Fibroblast of skin of right biceps (primary cell): Measurements from ENCODE around the gene SPATA20.

Experiments
- DNase-seq: peaks from one replicate; pipeline ENCODE4 v3.0.0-alpha.2; 2013

Gene SPATA20

DNA sequence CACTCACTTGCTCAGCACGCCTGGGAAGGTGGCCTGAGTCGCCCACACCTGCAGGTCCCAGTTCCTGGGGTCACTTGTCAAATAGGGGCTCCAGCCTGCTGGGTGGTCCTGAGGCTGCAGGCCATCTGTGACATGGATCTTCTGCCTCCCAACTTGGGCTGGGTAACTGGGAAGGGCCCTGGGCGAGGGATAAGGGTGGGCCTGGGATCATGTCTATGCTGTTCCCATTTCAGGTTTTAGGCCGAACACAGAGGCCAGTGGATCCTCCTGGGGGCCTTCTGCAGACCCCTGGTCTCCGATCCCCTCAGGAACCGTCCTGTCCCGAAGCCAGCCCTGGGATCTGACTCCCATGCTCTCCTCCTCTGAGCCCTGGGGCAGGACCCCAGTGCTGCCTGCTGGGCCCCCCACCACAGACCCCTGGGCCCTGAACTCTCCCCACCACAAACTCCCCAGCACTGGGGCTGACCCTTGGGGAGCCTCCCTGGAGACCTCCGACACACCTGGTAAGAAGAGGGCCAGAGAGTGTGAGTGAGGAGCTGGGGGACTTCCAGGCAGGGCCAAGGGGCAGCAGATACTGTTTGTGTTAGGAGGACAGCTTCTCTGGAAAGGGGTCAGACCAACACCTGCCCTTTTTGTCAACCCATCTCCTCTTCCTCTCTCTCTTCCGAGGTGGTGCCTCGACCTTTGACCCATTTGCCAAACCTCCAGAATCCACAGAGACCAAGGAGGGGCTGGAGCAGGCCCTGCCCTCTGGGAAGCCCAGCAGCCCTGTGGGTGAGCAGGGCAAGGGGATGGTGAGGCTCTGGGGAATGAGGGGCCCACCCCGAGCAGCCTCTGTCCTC is 6.2 kb upstream of the SPATA20 start:
- no peak for DNase-seq

DNA sequence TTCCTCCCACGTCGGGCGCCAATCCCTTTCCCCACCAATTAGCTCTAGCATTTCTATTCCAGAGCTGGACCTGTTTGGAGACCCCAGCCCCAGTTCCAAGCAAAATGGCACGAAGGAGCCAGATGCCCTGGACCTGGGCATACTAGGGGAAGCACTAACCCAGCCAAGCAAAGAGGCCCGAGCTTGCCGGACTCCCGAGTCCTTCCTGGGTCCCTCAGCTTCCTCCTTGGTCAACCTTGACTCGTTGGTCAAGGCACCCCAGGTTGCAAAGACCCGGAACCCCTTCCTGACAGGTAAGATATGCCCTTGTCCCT is 5.6 kb upstream of the SPATA20 start:
- DNase-seq, result no peak

DNA sequence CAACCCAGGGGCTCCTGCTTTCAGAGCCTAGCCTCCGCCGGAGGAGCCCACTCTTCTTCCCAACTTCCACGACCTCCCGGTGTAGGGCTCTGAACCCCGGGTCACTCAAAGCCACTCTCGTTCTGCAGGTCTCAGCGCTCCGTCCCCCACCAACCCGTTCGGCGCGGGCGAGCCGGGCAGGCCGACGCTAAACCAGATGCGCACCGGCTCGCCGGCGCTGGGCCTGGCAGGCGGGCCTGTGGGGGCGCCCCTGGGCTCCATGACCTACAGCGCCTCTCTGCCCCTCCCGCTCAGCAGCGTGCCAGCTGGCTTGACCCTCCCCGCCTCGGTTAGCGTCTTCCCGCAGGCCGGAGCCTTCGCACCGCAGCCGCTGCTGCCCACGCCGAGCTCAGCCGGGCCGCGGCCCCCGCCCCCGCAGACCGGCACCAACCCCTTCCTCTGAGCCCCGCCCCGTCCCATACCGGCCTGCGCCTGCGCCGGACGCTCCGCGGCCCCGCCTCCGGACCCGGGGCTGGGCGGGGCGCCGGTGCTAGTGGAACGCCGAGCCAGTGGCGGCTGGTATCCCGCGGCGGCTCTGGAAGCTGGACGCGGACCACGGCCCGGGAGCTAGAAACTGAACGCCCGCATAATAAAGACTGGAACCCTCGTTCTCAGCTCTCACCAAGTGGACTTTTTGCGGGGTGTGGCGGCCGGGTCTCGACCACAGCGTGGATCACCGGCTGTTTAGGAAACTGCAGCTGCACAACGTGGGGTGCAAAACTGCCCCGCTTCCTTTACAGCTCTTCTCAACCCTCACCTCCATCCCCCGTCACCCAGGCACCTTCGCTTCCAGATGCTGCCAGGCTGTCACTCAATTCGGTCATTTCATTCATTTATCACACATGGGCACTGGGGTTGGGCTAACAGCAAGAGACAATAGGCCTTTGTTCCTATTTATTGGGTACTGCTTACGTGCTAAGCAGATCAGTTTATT is 5.0 kb upstream of the SPATA20 start:
- DNase-seq, result peak; percentile 80

DNA sequence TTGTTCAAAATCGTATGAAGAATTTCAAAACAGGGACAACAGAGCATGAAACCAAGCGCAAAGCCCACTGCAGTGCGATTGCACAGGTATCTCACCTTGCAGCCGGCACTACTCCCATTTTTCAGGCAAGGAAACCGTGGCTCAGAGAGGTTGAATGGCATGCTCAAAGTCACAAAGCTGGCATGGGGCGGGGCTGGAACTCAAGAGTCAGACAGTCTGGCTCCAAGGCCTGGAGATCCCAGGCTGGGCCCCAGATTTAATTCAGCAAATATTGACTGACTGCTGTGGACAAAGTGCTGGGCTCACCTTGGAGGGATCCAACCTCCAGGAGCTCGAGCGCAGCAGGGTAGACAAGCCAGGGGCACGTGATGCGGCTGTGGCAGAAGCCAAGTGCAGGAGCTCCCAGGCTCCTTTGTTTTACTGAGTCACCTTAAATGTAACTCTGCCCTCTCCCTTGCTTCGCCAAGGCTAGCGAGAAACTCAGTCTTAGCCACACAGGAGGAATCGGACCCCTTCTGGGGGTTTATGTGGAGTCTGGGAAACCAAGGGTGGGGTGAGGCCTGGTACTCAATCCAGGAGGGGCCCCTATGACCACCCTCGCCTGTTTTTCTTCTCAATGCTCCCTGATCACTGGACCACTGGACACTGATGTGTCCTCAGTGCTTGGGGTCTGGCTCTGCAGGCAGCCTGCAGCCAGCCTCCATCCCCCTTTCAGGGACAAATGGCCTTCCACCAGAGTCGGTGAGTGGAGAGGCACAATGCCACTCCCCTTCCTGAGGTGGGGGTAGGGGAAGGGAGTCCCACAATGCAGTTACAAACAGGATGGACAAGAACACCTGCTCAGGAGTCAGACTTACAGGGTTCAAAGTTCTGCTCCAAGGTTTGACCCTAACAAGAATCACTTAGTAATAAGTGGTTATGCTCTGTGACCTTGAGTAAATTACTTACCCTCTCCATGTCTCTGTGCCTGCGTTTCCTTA is 3.9 kb upstream of the SPATA20 start:
- DNase-seq, result no peak

DNA sequence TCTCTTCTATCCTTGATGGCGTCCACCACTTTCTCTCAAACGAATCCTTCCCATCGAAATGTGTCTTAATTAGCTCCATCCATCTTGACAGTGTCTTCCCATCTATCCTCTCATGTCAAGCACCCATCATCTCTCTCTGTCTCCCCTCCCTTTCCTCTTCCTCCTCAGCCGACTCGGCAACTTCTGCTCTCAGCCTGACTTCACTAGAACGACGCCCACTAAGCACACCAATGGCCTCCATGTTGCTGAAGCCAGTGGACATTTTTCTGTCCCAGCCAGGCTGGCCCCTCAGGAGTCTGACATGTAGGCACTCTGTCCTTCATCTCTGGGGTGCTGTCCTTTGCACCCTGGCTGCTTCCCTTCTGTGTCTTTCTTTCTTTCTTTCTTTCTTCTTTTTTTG is 2.5 kb upstream of the SPATA20 start:
- DNase-seq, result no peak

DNA sequence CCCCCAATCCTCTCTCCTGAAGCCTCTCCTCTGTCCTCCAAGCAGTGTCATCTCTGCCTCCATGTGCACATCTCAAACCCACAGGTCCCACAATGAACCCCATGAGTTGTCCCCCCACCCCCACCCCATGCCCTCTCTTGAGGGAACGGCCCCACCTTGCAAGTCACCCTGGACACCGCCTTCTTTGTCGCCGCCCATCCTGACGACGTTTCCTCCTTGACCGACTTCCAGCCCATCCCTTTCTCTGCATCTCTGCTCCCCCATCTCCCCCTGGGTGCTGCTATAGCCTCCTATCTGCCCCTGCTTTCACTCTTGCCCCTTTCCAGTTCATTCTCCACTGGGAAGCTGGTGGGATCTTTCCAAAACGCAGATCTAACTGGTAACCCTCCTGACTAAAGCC is 1.7 kb upstream of the SPATA20 start:
- DNase-seq, result no peak

DNA sequence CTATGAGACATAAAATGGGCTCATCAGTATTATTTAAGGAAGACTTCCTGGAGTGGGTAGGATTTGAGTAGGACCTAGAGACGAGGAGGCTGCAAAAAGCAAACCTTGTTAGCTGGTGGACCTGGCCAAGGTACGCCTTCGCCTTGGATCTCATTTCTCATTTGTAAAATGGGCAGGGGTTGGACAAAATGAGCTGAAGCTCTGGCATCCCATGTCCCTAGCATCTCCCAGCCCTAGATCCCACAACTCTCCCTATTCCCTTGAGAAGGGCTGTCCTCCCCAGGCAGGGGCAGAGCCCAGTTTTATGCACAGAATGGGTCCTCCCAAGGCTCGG is 306 bp upstream of the SPATA20 start:
- DNase-seq, result no peak

DNA sequence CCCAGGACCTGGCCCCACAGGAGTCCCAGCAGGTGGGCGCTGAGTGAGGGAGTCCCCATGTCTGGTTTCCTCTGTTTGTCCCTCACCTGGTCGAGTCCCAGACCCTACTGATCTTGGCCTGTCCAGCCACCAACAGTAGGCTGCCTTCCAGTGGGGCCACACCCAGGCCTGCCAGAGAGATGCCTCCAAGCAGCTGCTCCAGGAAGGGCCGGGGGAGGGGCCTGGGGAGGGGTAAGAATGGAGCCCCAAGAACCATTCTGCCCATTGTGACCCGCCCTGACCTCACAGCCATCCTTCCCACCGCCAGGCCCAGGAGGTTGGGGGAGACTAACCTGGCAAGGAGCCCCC is 736 bp downstream of the SPATA20 start:
- DNase-seq, result no peak

DNA sequence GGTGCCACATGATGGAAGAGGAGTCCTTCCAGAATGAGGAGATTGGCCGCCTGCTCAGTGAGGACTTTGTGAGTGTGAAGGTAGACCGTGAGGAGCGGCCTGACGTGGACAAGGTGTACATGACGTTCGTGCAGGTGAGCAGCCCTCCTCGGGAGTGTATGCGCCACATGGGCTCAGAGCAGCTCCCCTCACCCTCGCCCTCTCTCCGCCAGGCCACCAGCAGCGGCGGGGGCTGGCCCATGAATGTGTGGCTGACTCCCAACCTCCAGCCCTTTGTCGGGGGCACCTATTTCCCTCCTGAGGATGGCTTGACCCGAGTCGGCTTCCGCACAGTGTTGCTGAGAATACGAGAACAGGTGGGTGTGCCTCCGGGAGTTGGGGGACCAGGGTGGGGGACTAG is 1.9 kb downstream of the SPATA20 start:
- DNase-seq, result no peak

DNA sequence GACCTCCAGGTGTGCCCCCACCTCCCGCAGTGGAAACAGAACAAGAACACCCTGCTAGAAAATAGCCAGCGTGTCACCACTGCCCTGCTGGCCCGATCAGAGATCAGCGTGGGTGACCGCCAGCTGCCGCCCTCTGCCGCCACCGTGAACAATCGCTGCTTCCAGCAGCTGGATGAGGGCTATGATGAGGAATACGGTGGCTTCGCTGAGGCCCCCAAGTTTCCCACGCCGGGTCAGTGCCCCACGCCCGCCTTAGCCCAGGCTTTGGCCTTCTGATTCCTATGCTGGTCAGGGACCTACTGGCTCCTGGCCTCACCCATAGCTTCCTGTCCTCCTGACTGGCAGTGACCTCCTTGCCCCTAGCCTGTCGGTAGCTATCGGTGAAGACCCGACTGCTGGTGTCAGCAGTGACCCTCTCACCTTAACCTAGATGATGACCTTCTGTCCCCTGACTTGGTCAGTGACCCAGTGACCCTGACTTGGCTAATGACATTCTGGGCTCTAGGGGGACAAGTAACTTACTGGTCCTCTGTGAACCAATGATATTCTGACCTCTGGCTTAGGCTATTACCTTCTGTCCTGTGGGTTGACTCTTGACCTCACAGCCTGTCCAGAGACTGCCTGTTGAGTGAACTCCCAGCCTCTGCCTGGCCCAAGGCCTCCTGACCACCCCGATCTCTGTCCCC is 2.4 kb downstream of the SPATA20 start:
- DNase-seq, result no peak

DNA sequence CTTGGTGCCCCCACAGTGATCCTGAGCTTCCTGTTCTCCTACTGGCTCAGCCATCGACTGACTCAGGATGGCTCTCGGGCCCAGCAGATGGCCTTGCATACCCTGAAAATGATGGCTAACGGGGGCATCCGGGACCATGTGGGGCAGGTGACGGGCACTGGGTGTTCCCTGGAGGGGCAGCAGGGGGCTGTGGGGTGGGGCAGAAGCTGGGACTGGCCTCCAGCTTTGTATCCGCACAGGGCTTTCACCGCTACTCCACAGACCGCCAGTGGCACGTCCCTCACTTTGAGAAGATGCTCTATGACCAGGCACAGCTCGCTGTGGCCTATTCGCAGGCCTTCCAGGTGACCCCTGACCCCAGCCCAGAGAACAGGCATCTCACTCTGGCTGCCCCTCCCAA is 3.0 kb downstream of the SPATA20 start:
- no peak for DNase-seq

DNA sequence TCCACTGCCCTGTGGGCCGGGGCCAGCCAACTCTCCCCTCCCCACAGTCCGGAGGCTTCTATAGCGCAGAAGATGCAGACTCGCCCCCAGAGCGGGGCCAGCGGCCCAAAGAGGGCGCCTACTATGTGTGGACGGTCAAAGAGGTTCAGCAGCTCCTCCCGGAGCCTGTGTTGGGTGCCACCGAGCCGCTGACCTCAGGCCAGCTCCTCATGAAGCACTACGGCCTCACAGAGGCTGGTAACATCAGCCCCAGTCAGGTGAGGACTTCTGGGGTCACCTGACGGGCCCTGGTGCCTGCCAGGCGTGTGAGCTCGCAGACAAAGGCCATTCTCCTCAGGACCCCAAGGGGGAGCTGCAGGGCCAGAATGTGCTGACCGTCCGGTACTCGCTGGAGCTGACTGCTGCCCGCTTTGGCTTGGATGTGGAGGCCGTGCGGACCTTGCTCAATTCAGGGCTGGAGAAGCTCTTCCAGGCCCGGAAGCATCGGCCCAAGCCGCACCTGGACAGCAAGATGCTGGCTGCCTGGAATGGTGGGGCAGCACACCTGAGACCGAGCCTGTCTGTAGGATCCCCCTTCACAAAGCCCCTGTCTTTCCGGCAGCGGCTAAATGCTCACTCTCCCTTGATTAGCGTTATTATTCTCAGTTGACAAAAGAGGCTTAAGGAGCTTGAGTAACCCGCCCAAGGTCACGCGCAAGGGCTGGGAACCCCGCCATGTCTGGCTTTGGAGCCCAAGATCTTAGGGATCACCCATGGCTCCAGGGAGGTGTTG is 3.9 kb downstream of the SPATA20 start:
- peak; percentile 76 for DNase-seq

DNA sequence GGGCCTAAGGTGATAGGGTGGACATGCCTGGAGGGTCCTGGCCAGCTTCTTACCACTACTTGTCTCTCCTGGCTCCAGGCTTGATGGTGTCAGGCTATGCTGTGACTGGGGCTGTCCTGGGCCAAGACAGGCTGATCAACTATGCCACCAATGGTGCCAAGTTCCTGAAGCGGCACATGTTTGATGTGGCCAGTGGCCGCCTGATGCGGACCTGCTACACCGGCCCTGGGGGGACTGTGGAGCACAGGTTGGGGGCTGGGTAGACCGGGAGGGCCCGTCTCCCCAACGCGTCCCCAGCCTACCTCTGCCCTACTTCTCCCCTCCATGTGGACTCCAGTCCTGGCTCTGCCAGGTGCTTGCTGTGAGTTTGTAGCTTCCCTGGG is 4.5 kb downstream of the SPATA20 start:
- DNase-seq, result no peak

DNA sequence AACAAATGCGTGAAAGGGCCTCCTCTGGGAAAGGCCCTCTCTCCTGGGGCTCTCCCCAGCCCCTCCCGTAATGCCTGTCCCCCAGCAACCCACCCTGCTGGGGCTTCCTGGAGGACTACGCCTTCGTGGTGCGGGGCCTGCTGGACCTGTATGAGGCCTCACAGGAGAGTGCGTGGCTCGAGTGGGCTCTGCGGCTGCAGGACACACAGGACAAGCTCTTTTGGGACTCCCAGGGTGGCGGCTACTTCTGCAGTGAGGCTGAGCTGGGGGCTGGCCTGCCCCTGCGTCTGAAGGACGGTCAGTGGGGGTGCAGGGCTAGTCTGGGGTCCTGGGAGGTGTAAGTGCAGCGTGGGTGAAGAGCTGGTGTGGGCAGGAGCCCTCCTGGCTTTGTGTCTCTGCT is 4.9 kb downstream of the SPATA20 start:
- no peak for DNase-seq

DNA sequence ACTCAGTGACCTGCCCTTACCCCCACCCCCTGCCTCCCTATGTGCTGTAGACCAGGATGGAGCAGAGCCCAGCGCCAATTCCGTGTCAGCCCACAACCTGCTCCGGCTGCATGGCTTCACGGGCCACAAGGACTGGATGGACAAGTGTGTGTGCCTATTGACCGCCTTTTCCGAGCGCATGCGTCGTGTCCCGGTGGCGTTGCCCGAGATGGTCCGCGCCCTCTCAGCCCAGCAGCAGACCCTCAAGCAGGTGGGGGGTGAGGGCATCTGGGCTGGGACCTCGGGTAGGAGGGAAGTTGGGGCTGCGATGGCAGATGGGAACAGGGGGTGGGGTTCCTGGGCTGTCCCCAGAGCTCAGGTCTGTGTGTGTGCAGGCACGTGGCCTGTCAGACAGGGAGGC is 7.2 kb downstream of the SPATA20 start:
- DNase-seq, result no peak

DNA sequence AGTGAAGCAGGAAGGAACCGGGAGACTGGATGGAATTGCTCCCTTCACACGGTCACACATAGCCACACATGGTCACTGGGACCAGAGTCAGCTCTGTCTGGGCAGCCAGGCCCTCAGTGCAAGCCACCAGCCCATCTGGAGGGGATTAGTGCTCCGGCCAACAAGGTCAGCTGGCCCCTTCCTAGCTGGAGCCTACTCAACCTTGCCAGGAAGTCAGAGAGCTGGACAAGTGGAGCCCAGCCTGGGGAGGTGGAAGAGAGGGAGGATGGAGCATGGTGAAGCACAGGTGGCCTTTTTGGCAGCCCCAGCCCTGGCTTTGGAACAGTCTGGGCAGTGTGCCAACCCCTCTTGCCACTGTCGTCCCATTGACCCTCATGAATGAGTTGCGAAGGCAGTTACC is 9.8 kb downstream of the SPATA20 start:
- no peak for DNase-seq

DNA sequence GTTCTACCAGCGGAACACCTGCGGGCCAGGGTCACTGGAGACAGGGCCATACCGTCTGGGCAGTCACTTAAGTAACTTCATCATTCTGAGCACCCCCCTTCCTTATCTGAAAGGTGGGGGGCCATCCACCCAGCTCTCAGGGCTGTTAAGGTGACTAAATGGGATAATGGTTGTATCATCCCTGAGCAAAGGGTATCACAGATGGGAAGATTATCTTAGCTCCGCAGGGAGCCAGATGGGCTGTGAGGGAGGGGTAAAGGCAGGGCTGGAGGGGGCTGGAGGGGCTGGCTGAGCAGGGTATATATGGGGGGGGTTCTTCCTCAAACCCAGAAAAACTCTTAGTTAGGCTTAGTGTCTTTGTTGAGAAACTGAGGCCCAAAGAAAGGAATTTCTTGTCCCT is 10.7 kb downstream of the SPATA20 start:
- no peak for DNase-seq

DNA sequence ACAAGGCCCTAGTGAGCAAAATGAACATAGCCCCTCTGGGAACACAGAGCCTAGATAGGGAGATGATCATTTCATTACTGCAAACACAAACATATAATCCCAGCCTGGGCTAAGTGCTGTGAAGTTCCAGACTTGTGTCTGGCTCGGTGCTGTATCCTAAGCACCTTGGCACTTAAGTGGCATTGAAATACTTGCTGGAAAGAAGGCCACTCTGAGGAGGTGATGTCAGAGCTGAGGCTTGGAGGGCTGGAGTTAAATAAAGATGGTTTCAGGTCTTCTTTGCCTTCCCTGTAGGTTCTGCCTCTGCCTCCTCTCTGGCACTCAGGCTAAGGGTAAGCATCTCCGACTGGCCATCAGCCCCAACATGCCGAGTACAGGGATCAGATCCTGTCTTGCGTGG is 11.1 kb downstream of the SPATA20 start:
- DNase-seq, result no peak

DNA sequence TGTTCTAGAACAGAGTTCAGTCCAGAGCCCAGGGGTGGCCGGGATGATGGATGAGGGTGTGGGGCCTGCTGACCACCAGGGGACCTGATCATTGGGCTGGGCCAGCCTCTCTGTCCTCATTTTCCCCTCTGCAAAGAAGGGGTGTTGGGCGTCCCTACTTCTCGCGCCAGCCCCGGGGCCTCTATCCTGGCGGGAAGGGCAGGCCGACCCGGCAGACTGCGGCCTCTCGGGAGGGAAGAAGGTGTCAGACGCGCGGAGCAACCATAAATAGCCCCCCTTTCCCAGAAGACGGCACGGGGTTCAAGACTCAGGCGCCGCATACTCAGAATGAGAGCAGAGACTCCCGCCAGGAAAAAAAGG is 11.6 kb downstream of the SPATA20 start:
- no peak for DNase-seq

DNA sequence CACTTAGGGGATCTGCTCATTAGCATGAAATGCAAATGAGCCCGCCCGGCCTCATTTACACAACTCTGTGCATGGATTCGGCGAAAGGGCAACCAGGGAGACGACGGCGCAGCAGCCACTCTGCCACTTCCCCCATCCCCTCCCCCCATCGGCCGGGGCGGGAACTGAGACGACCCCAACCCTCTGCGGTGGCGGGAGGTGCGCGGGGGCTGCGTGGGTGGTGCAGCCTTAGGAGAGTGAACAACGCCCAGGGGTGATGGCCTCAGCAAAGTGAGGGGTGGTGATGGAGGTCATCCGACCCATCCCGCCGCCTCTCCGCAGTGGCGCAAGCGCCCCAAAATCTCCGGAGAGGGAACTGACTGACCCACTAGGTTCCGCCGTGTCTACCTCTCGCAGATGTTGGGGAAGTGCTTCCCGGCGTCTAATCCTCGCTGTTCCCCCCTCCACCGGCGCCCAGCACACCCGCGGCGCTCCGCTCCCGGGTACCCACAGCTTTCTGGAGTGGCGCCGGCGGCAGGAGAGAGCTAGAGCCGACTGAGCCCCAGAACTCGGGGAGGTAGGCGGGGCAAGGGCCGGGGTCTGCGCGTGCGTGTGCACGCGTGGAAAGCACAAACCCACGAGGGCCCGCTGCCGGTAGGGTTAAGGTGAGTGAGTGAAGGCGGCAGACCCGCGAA is 12.1 kb downstream of the SPATA20 start:
- DNase-seq, result no peak

DNA sequence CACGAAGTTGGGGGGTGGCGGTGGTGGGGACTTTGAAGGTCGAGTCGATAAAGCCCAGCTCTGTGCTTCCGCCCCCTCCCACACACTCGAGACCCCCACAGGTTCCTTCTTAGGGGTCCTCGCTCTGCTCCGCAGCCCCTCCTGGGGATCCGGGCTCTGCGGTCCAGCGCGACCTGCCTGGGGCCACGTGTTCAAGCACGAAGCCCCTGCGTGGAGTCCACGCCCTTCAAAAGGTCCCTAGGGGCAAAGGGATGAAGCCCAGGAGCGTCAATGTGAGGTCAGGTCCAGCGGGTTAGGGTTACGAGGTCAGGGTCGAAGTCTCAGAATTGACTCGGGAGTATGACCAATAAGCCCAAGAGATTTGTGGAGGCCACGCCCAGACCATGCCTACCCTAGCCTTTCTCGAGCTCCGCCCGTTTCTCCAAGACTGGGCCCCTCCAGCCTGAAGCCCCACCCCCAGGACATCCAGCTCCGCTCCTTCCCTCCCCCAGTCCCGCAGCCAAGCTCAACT is 12.8 kb downstream of the SPATA20 start:
- DNase-seq, result peak; percentile 55
